ENCODE data around the gene KDM2B.
"Not testable (repeated sequence)": the region's sequence is repeated elsewhere in the genome, so short reads cannot be mapped to it uniquely, and the experiment has no call there.

Gene KDM2B

DNA sequence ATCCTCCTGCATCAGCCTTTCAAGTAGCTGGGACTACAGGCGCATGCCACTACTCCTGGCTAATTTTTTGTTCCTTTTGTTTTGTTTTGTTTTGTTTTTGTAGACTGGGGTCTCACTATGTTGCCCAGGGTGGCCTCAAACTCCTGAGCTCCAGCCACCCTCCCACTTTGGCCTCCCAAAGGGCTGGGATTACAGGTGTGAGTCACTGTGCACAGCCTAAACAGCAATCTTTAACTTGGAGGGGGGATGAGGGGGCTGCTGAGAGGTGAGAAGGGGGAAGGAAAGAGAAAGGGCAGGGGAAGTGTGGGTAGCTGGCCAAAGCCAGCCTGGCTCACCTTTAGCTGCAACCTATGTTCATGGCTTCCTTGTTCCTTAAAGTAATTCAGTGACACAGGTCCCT lies 77.4 kb downstream of the KDM2B start:
- DNase-seq (ENCODE audit: low read depth in 2 of 2): no peak

GRCh38 chr12:121501946-121502345 lies 78.9 kb downstream of the KDM2B start:
- DNase-seq (ENCODE audit: low read depth in 2 of 2): no peak

DNA sequence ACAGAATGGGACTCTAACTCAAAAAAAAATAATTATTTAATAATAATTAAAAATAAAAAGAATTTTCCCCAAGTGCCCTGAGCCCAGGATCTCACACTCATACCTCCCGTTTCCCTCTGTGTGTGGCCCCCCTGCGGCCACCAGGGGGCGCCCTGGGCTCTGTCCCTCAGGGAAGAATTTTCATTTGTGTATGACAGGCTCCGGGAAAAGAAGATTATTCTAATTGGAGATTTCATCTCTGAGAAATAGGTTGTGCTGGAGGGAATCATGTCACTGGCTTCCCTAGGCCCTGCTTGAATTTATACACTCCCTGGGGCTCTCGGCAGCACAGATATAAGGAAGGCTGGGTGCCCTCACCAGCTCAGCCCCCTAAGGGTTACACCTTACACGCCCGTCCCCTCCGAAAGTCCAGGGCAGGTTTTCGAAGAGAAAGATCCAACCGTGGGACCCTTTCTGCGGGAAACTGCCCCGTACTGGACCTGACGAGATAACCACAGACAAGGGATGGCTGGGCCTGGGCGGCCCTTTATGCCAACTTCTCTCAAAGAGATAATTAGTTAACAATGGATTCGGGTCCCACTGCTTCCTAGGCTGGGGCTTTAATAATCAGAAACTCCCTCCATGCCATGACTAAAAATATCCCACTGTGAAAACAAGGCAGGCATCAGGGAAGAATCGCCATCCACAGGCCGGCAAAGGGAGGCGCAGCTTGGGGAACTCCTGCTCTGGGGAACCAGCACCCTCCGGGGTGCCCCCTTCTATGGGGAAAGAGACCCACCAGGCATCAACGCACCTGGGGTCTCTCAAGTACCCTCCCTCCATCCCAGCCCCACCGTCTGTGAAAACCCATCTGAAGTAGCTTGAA lies 80.7 kb downstream of the KDM2B start:
- peak; percentile 35 to 36 for DNase-seq (ENCODE audit: low read depth in 2 of 2)

DNA sequence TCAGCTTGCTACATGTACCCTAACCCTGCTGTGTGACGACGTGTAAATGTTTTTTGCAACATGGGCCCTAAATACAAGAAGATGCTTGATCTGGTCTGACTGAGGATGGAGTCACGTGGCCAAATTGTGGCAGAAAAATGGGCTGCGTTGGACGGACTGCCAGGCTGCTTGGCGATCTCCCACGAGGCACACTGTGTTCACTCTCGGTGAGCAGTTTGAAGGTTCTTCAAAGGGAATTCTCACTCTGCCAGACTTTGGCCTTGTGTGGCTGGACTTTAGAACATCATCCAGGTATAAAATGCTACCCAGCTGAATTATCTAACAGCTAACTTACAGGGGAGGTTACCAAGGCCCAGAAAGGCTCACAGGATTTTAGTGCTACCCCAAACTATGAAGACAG lies 85.1 kb downstream of the KDM2B start:
- DNase-seq (ENCODE audit: low read depth in 2 of 2): no peak

DNA sequence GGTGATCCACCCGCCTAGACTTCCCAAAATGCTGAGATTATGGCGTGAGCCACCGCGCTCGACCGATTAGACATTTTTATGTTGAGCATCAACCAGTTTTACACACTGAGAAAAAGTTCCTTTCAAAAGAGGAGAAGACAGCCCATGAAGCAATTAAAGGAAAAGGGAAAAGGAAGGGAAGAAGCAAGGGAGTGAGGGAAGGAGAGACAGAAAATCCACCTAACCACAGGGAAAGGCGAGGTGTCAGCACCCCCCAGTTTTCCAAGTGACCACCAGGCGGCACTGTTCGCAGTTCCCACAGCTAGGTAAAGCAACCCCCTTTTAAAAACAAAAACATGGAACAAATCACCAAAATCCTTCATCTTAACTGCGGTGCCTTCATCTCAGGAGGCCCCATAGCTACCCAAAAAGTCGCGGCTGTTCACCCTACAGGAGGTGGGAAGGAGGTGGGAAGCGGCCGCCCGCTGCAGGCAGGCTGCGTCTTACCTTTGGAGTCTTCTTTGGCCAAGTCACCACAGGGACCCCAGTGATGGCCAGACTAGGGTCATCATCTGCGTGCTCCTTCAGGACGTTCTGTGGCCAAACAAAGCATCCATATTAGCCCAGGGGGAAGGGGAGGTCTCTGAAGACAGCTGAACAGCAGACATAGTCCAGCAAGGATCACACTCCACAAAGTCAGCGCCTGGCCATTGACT lies 86.6 kb downstream of the KDM2B start:
- DNase-seq (ENCODE audit: low read depth in 2 of 2): peak in 1 of 2 donors; percentile 22

DNA sequence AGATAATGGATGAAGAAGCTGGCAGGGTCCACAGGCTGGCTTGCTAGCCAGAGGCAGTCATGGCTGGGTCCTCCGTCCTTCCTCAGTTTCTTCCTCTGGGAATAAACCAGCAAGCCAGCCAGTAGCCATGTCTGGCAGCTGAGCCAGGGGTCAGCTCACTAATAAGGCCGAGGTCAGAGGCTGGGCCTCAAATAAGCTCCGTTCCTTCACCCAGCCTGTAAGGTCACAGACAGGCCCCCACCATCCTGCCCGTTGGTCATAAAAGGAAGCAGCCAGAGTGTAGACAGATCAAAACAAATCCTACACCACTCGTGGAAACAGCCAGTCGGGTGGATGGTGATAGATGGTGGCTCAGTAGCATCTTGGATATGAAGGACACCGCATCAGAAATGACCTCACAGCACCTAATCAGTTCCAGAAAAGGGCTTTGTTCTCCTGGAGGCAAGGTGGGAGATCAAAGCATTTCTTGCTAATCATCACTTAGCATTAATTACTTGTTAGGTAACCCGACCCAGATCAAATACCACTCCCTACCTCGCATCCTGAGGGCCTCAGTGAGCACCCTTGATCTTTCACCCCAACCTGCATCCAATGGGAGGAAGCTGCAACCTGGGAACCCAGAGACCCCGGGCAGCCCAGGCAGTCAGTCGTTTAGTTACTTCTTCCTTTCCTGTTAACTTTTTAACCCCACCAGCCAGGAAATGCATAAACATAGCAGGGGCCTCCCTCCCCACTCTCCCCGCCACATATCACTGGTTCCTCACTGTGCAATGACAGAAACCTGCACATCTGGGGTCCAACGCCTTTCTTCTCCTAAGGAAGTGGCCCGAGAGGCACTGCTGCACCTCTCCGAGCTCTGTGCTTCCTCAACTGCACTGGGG lies 90.2 kb downstream of the KDM2B start:
- DNase-seq (ENCODE audit: low read depth in 2 of 2): no peak

DNA sequence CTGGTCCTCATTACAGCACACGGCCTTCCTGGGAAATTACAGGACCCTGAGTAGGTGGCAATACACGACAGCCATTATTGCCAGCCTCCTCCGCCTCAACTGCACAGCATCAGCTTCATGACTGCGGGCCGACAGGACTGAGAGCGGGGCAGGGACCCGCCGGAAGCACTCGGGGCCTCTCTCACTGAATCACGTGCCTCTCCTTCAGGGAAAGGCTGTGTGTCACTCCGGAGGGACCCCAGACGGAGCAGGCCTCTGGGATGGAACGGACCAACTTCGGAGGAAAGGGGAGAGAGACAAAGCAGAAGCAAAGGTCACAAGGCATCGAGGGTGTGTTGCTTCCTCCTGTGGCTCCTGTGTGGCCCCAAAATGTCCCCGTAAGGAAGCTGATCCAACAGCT lies 90.9 kb downstream of the KDM2B start:
- no peak for DNase-seq (ENCODE audit: low read depth in 2 of 2)

DNA sequence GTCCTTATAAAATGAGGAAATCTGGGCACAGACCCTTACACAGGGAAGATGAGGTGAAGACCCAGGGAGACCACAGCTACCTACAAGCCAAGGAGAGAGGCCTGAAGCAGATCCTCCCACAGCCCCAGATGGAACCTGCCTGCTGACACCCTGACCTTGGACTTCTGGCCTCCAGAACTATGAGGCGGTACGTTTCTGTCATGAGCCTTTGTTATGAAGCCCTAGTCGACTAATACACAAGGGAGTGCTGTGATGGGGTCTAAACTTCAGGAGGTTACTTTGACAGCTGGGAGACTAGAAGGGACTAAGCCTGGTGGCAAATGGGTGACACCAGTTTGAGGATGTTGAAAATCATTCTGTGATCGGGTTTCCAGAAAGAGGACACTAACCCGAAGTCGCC lies 95.9 kb downstream of the KDM2B start:
- DNase-seq (ENCODE audit: low read depth in 2 of 2): no peak

DNA sequence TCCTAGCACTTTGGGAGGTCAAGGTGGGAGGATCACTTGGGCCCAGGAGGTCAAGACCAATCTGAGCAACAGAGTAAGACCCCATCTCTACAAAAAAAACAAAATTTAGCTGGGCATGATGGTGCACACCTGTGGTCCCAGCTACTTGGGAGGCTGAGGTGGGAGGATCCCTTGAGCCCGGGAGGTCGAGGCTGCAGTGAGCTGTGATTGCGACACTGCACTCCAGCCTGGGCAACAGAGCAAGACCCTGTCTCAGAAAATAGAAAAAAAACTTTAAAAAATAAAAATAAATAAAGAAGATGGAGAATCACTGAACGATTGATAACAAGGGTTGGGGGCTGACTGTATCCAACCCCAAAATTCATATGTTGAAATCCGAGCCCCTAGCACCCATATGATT lies 96.3 kb downstream of the KDM2B start:
- not testable (repeated sequence) for DNase-seq (ENCODE audit: low read depth in 2 of 2)

DNA sequence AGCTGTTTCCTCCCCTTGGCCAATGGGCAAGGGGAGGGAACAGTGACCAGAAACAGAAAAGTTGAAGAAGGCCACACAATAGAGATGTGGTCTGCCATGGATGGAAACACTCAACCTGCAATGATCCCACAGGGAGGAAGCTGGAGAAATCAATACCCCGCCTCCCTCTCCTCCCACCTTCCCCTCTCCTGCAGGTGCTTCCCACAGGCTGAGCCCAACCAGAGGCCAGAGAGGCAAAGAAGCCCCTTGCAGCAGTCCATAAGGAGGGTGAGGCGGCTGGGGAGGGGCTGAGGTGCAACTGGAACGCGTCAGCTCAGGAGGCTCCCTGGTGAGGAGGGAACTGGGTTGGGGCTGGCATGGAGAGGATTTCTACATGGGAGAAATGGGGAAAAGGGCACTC lies 96.9 kb downstream of the KDM2B start:
- DNase-seq (ENCODE audit: low read depth in 2 of 2): no peak

GRCh38 chr12:121476477-121476876 lies 104.3 kb downstream of the KDM2B start:
- no peak for DNase-seq (ENCODE audit: low read depth in 2 of 2)

GRCh38 chr12:121475279-121475678 lies 105.5 kb downstream of the KDM2B start:
- DNase-seq (ENCODE audit: low read depth in 2 of 2): no peak

- no peak for DNase-seq (ENCODE audit: low read depth in 2 of 2)
These were observed 108.5 kb downstream of the KDM2B start for GRCh38 chr12:121472150-121472905.

DNA sequence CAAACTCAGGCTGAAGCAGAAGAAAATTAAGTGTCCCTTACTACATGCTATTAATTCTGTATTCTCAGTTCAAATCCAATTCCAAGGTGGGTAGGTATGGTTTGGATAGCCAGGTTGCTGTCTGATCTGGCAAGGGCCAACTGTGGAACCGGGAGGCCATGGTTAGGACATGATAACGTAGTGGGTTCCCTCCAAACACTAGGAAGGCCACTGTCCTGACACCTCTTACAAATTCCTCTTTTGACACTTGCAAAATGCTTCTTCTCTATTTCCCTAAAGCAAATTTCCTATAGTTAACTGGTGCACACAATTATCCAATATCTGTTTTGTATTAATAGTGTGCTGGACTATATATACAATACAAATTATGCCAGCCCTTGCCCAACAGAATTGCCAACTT lies 110.1 kb downstream of the KDM2B start:
- no peak for DNase-seq (ENCODE audit: low read depth in 2 of 2)

- DNase-seq (ENCODE audit: low read depth in 2 of 2): no peak
These were observed 112.4 kb downstream of the KDM2B start for GRCh38 chr12:121468499-121468801.

GRCh38 chr12:121467638-121468498 lies 113.0 kb downstream of the KDM2B start:
- no peak for DNase-seq (ENCODE audit: low read depth in 2 of 2)

DNA sequence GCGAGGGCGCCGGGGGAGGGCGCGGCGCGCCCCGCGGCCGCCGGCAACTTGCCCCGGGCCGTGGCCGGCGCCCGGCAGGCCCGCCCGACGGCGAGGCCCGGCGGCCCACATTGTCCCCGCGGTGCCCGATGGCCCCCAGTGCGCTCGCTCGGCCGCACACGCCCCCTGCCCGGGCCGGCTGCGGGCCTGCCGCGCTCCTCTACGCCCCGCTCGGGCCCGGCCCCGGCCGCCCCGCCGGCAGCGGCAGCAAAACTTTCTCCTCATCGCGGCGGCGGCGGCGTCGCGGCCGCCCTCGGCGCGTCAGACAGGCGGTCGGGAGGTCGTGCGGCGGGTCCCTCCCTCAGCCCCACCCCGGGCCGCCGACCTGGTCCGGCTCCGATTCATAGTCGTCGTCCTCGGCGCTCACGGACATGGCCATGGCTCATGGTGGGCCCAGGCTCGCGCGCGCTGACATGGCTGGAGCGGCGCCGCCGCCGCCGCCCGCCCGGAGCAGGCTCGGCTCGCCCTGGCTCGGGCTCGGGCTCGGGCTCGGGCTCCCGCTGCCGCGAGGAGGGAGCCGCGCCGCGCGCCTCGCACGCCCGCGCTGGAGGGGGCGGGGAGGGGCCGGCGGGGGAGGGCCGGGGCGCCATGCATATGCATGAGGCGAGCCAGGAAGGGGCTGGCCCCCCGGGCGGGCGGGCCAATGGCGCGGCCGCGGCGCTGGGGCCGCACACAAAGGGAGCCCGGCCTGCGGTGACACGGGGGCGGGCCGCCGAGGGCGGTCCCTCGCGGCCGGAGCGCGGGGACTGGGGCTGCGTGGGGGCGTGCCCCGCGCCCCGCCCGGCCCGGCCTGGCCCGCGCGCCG lies 113.8 kb downstream of the KDM2B start:
- peak; percentile 75 to 85 for DNase-seq (ENCODE audit: low read depth in 2 of 2)

- peak in 1 of 2 donors; percentile 6 for DNase-seq (ENCODE audit: low read depth in 2 of 2)
These were observed 114.7 kb downstream of the KDM2B start for GRCh38 chr12:121465921-121466793.

DNA sequence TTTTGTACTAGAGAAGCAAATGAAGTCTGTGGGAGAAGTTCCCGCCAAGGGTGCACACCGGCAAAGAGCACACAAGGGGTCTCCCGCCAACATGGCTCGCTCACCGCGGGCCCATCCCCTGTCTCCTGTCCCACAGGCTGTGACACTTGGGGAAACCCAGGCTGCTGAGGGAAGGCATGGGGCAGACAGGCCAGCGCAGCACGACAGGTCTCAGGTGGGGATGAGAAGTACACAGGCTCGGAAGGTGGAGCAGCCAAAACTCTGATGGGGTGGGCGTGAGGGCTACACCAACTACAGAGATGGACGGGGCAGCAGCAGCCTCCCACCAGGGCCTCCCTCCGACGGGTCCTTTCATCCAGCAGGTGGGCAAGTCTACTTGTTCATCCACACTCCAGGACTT lies 116.5 kb downstream of the KDM2B start:
- no peak for DNase-seq (ENCODE audit: low read depth in 2 of 2)

Measured in stimulated activated CD8-positive, alpha-beta memory T cell treated with anti-CD3 and anti-CD28 coated beads, Interleukin-15, amount 100 ng/mL, for 4 hours (primary cell).